SU-DHL-6 (cell line): ENCODE data around the gene ARL16.

ENCODE experiments used
- H2AFZ ChIP-seq: fragments of 200-600 bp; sonication (generic); 2 replicates; pipeline ENCODE4 v1.6.1; 2014; ENCODE audit warnings: low read depth, mild to moderate bottlenecking, moderate library complexity, mixed read lengths, antibody characterized with exemption, low read length; ENCODE audit not compliant: severe bottlenecking
- H3F3A ChIP-seq: fragments of 200-600 bp; shearing (Covaris generic); 2 replicates; pipeline ENCODE4 v1.6.0; 2016; ENCODE audit warnings: antibody characterized with exemption, mild to moderate bottlenecking; ENCODE audit not compliant: insufficient read depth
- H3K27ac ChIP-seq: fragments of 200-600 bp; sonication (generic); 2 replicates; pipeline ENCODE4 v1.5.1; 2016; ENCODE audit warnings: low read depth, mild to moderate bottlenecking, low read length, moderate library complexity, mixed read lengths
- H3K27me3 ChIP-seq: fragments of 200-600 bp; sonication (generic), shearing (Covaris generic); 2 replicates; pipeline ENCODE4 v1.6.0; 2014; ENCODE audit warnings: mild to moderate bottlenecking, low read length
- H3K36me3 ChIP-seq: fragments of 200-600 bp; sonication (generic); 2 replicates; pipeline ENCODE4 v1.6.1; 2014; ENCODE audit warnings: mild to moderate bottlenecking, low read length, mixed read lengths
- H3K4me2 ChIP-seq: fragments of 300-600, 200-600 bp; shearing (Covaris generic), sonication (generic); 2 replicates; pipeline ENCODE4 v1.6.0; 2014; ENCODE audit warnings: low read length, low read depth, mild to moderate bottlenecking; ENCODE audit not compliant: poor library complexity, severe bottlenecking
- H3K4me3 ChIP-seq: fragments of 200-600 bp; sonication (generic); 2 replicates; pipeline ENCODE4 v1.5.1; 2014; ENCODE audit warnings: antibody characterized with exemption, low read length, mild to moderate bottlenecking, mixed read lengths; ENCODE audit not compliant: insufficient read depth, poor library complexity, severe bottlenecking
- H3K79me2 ChIP-seq: fragments of 200-600 bp; sonication (generic); 2 replicates; pipeline ENCODE4 v1.6.1; 2014; ENCODE audit warnings: mild to moderate bottlenecking, low read length, moderate library complexity; ENCODE audit not compliant: insufficient read depth
- H3K9ac ChIP-seq: fragments of 200-600 bp; sonication (generic); 2 replicates; pipeline ENCODE4 v1.7.0; 2014; ENCODE audit warnings: mild to moderate bottlenecking, low read length
- H3K9me2 ChIP-seq: fragments of 200-600 bp; sonication (generic); replicated peaks from 2 replicates; pipeline ENCODE4 v1.6.1; 2014; ENCODE audit warnings: low read length; ENCODE audit not compliant: insufficient read depth
- H3K9me3 ChIP-seq: fragments of 200-600 bp; sonication (generic); 2 replicates; pipeline ENCODE4 v1.6.1; 2014; ENCODE audit warnings: low read length, mixed read lengths; ENCODE audit not compliant: insufficient read depth
- H4K20me1 ChIP-seq: fragments of 200-600 bp; sonication (generic); 2 replicates; pipeline ENCODE4 v1.6.1; 2014; ENCODE audit warnings: low read depth, mild to moderate bottlenecking, antibody characterized with exemption, low read length, moderate library complexity, mixed read lengths
- EZH2phosphoT487 ChIP-seq: fragments of 200-600 bp; sonication (generic), shearing (Covaris generic); conservative IDR thresholded peaks from 2 replicates; pipeline ENCODE4 v1.6.1; 2018; ENCODE audit warnings: mild to moderate bottlenecking, antibody characterized with exemption, low read length, moderate library complexity, mixed read lengths
- TF ChIP-seq, protein P1 (sequence below): fragments of 200-600 bp; sonication (generic); IDR thresholded peaks from one replicate; pipeline ENCODE4 v1.5.1; 2017; ENCODE audit warnings: antibody characterized with exemption, mild to moderate bottlenecking, low read length, moderate library complexity; ENCODE audit not compliant: insufficient read depth, poor library complexity, severe bottlenecking

ARL16 gene

DNA sequence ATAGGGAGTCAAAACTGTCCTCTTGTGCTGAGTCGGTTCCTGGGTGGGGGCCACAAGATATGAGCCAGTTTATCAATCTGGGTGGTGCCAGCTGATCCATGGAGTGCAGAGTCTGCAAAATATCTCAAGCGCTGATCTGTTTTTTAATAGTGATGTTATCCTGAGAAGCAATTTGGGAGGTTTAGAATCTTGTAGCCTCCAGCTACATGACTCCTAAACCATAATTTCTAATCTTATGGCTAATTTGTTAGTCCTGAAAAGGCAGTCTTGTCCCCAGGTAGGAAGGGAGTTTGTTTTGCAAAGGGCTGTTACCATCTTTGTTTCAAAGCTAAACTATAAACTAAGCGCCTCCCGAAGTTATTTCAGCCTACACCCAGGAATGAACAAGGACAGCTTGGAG is 44.9 kb downstream of the ARL16 start:
- Histone ChIP-seq H3F3A (no peaks in the 10 kb centered on the region), H3K36me3 (no peaks in the 10 kb centered on the region), H3K27me3 (no peaks in the 10 kb centered on the region), H3K9ac (no peak overlapping the region), H3K9me3 (no peaks in the 10 kb centered on the region), H3K79me2 (peaks cover 30% of the 10 kb centered on the region), H4K20me1 (no peaks in the 10 kb centered on the region; the same call in 1 of the 2 replicates), H3K27ac (no peak overlapping the region), H2AFZ (no peak overlapping the region), H3K4me3 (no peak overlapping the region), H3K9me2 (no peaks in the 10 kb centered on the region), H3K4me2 (no peak overlapping the region)
- TF ChIP-seq, protein P1, sequence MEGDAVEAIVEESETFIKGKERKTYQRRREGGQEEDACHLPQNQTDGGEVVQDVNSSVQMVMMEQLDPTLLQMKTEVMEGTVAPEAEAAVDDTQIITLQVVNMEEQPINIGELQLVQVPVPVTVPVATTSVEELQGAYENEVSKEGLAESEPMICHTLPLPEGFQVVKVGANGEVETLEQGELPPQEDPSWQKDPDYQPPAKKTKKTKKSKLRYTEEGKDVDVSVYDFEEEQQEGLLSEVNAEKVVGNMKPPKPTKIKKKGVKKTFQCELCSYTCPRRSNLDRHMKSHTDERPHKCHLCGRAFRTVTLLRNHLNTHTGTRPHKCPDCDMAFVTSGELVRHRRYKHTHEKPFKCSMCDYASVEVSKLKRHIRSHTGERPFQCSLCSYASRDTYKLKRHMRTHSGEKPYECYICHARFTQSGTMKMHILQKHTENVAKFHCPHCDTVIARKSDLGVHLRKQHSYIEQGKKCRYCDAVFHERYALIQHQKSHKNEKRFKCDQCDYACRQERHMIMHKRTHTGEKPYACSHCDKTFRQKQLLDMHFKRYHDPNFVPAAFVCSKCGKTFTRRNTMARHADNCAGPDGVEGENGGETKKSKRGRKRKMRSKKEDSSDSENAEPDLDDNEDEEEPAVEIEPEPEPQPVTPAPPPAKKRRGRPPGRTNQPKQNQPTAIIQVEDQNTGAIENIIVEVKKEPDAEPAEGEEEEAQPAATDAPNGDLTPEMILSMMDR: no peak
- TF ChIP-seq EZH2phosphoT487: no peak

DNA sequence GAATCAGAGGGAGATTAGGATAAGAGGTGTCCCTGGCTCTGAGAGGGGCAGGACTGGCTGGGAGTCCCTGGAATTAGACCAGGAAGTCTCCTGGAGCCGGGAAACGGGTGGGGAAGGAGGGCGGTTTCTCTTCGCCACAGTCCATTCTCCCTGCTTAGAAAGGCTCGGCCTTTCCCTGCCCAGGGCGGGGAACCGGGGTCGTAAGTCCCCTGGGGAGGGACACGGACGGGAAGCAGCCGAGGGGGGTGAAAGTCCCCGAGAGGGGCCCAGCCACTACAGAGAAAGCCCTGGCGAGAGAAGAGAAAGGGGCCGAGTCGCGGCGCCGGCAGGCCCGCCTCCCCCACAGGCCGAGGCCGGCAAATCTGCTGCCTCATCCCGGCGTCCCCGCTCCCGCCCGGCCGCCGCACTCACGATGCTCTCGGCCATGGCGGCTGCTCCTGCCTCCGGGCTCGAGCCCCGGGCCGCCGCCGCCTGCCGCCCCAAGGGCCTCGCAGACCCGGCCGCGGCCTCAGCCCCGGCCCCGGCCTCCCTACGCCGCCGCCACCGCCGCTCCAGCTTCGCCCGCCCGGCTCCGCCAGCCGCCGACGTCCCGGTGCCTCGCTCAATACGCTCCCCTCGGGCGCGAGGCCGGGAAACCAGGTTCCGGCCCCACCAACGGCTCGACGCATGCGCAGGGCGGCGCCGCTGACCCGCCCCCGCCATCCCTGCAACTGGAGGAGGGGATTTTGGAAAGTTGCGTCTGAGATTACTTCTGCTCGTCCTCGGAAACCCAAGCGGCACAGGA is 46.9 kb downstream of the ARL16 start, which contains the start of the genes NPLOC4 and TSPAN10:
Gene NPLOC4 (minus strand): TSS at position 608 of the 784 bp plus-strand sequence. CDS start 182 bp downstream, at position 426.
Gene TSPAN10 (plus strand): TSS at position 692 of the 784 bp plus-strand sequence. CDS start 5,217 bp downstream, outside the sequence.
- no peak for TF ChIP-seq EZH2phosphoT487
- TF ChIP-seq, protein P1: no peak
- H3K4me3 ChIP-seq: peak within 1 kb of the TSS; percentile 86
- H3K79me2 ChIP-seq: peaks cover 50% of the 10 kb centered on the region
- H4K20me1 ChIP-seq: no peaks in the 10 kb centered on the region; the same call in 1 of the 2 replicates
- peak within 1 kb of the TSS; percentile 96 for H3K9ac ChIP-seq
- no peaks in the 10 kb centered on the region for H3F3A ChIP-seq
- H3K27me3 ChIP-seq: no peaks in the 10 kb centered on the region
- H3K4me2 ChIP-seq: peak within 1 kb of the TSS; percentile 93
- H3K9me3 ChIP-seq: no peaks in the 10 kb centered on the region
- peak within 1 kb of the TSS; percentile 31; the same call in 1 of the 2 replicates for H3K27ac ChIP-seq
- no peaks in the 10 kb centered on the region for H3K9me2 ChIP-seq
- no peaks in the 10 kb centered on the region for H3K36me3 ChIP-seq
- H2AFZ ChIP-seq: peak within 1 kb of the TSS; percentile 95

DNA sequence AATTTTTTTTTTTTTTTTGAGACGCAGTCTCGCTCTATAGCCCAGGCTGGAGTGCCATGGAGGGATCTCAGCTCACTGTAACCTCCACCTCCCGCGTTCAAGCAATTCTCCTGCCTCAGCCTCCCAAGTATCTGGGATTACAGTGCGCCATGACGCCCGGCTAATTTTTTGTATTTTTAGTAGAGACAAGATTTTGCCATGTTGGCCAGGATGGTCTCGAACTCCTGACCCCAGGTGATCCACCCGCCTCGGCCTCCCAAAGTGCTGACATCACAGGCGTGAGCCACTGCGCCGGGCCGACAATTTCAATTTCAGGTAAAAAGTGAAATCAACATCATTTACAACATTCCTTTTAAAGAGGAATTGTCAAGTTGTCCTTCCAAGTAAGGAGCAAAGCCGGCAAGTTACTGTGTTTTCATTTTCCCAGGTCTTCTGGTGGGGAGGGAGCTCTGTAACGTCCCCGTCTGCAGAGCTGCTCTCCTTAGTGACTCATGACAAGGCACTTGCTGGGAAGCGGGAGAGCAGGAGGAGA is 47.6 kb downstream of the ARL16 start:
- H3K27ac ChIP-seq: 0 out of 2 replicates have a peak overlapping the region, but pooled peaks have one; percentile 31

More for the DNA sequence above, 47.6 kb downstream of the ARL16 start:
- Histone ChIP-seq H3K9me2 (no peaks in the 10 kb centered on the region), H3K27me3 (no peaks in the 10 kb centered on the region), H3K79me2 (peaks cover 54% of the 10 kb centered on the region), H3K9ac (peak overlapping the region; percentile 96), H3F3A (no peaks in the 10 kb centered on the region), H3K9me3 (no peaks in the 10 kb centered on the region), H3K4me3 (peak overlapping the region; percentile 86), H3K4me2 (peak overlapping the region; percentile 82), H4K20me1 (no peaks in the 10 kb centered on the region; the same call in 1 of the 2 replicates), H3K36me3 (no peaks in the 10 kb centered on the region), H2AFZ (no peak overlapping the region)
- no peak for TF ChIP-seq EZH2phosphoT487
- TF ChIP-seq, protein P1: no peak
